DND-41 (cell line): ENCODE measurements around the gene TSHZ2.

ENCODE experiments used
- ATAC-seq: fragments of 200-7000 bp; cut with Tn5 transposase; 3 replicates; pipeline ENCODE4 v1.9.1; 2021; ENCODE audit warnings: low read depth; ENCODE audit not compliant: insufficient read depth
- DNase-seq: peaks from one replicate; pipeline ENCODE4 v3.0.0-alpha.2; 2020
- H2AFZ ChIP-seq: 2 replicates; pipeline ENCODE4 v1.6.0; 2012; ENCODE audit warnings: low read depth, low read length
- H3K27ac ChIP-seq: 2 replicates; pipeline ENCODE4 v1.5.1; 2012; ENCODE audit warnings: low read length, inconsistent platforms
- H3K27me3 ChIP-seq: fragments of 200-600 bp; sonication (generic); 2 replicates; pipeline ENCODE4 v1.6.0; 2012; ENCODE audit warnings: low read length, mild to moderate bottlenecking, inconsistent platforms; ENCODE audit not compliant: insufficient read depth, poor library complexity
- H3K36me3 ChIP-seq: 2 replicates; pipeline ENCODE4 v1.5.1; 2012; ENCODE audit warnings: low read length, inconsistent platforms; ENCODE audit not compliant: insufficient read depth
- H3K4me1 ChIP-seq: 2 replicates; pipeline ENCODE4 v1.5.1; 2012; ENCODE audit warnings: mild to moderate bottlenecking, low read length; ENCODE audit not compliant: insufficient read depth
- H3K4me2 ChIP-seq: 2 replicates; pipeline ENCODE4 v1.6.0; 2012; ENCODE audit warnings: mild to moderate bottlenecking, moderate library complexity, low read length, inconsistent platforms; ENCODE audit not compliant: insufficient read depth
- H3K4me3 ChIP-seq, 2 experiments: fragments of 200-600 bp in 1 of 2; shearing (Covaris generic) in 1 of 2; 2 replicates each; pipeline ENCODE4 v1.5.1; 2012 to 2016; ENCODE audit warnings: inconsistent platforms in 2 of 2, low read length in 2 of 2, mild to moderate bottlenecking in 2 of 2, low read depth in 1 of 2, moderate library complexity in 1 of 2
- H3K79me2 ChIP-seq: 2 replicates; pipeline ENCODE4 v1.6.0; 2012; ENCODE audit warnings: low read length, inconsistent platforms; ENCODE audit not compliant: insufficient read depth
- H3K9ac ChIP-seq: 2 replicates; pipeline ENCODE4 v1.6.0; 2012; ENCODE audit warnings: low read depth, mild to moderate bottlenecking, inconsistent platforms, low read length, moderate library complexity
- H3K9me3 ChIP-seq: 2 replicates; pipeline ENCODE4 v1.5.1; 2012; ENCODE audit warnings: low read length, moderate library complexity, mild to moderate bottlenecking, inconsistent platforms; ENCODE audit not compliant: insufficient read depth, severe bottlenecking
- H4K20me1 ChIP-seq: 2 replicates; pipeline ENCODE4 v1.6.0; 2012; ENCODE audit warnings: low read length; ENCODE audit not compliant: insufficient read depth
- CTCF ChIP-seq: IDR thresholded peaks from 2 replicates; pipeline ENCODE4 v1.5.1; 2012; ENCODE audit warnings: borderline replicate concordance, low read length, moderate library complexity, mild to moderate bottlenecking; ENCODE audit not compliant: poor library complexity, severe bottlenecking; ENCODE audit errors: extremely low read depth
- EZH2 ChIP-seq: IDR thresholded peaks from 3 replicates; pipeline ENCODE4 v1.6.1; 2012; ENCODE audit warnings: borderline replicate concordance, low read depth, mild to moderate bottlenecking, moderate library complexity, low read length, inconsistent platforms; ENCODE audit not compliant: severe bottlenecking

TSHZ2 gene

GRCh38 chr20:53423587-53424146, 451.5 kb downstream of the TSHZ2 start:
- Histone ChIP-seq H3K27ac (no peak overlapping the region), H2AFZ (no peak overlapping the region), H3K9ac (no peak overlapping the region), H3K4me1 (no peaks in the 10 kb centered on the region), H3K79me2 (no peaks in the 10 kb centered on the region), H3K9me3 (no peaks in the 10 kb centered on the region), H3K36me3 (no peaks in the 10 kb centered on the region), H3K4me3 (no peak overlapping the region), H3K4me2 (no peak overlapping the region), H3K27me3 (peaks cover 5% of the 10 kb centered on the region), H4K20me1 (no peaks in the 10 kb centered on the region)
- ATAC-seq (no peak), DNase-seq (no peak)
- TF ChIP-seq CTCF (no peak), EZH2 (no peak)

GRCh38 chr20:53425481-53425880, 453.3 kb downstream of the TSHZ2 start:
- Histone ChIP-seq H3K27me3 (peaks cover 14% of the 10 kb centered on the region), H3K27ac (no peak overlapping the region), H3K4me1 (no peaks in the 10 kb centered on the region), H3K9ac (no peak overlapping the region), H3K79me2 (no peaks in the 10 kb centered on the region), H2AFZ (no peak overlapping the region), H4K20me1 (no peaks in the 10 kb centered on the region), H3K4me3 (no peak overlapping the region), H3K9me3 (no peaks in the 10 kb centered on the region), H3K4me2 (no peak overlapping the region), H3K36me3 (no peaks in the 10 kb centered on the region)
- DNase-seq (no peak), ATAC-seq (no peak)
- TF ChIP-seq EZH2 (no peak), CTCF (no peak)

- H3K4me3 ChIP-seq, result no peak overlapping the region
- no peaks in the 10 kb centered on the region for H3K36me3 ChIP-seq
- no peak overlapping the region for H3K4me2 ChIP-seq
- DNase-seq (no peak), ATAC-seq (no peak)
- no peak overlapping the region for H3K27ac ChIP-seq
- no peaks in the 10 kb centered on the region for H4K20me1 ChIP-seq
- H3K27me3 ChIP-seq, result peaks cover 14% of the 10 kb centered on the region
- H2AFZ ChIP-seq, result no peak overlapping the region
- H3K9me3 ChIP-seq, result no peaks in the 10 kb centered on the region
- no peak overlapping the region for H3K9ac ChIP-seq
- TF ChIP-seq CTCF (no peak), EZH2 (no peak)
- H3K79me2 ChIP-seq, result no peaks in the 10 kb centered on the region
- no peaks in the 10 kb centered on the region for H3K4me1 ChIP-seq
Observed at GRCh38 chr20:53425941-53426340, 453.8 kb downstream of the TSHZ2 start.

- no peak for DNase-seq
- ATAC-seq, result no peak
- H3K4me2 ChIP-seq, result no peak overlapping the region
- H3K9me3 ChIP-seq, result no peaks in the 10 kb centered on the region
- H3K27me3 ChIP-seq, result peaks cover 17% of the 10 kb centered on the region
- no peak overlapping the region for H2AFZ ChIP-seq
- no peaks in the 10 kb centered on the region for H3K79me2 ChIP-seq
- H3K27ac ChIP-seq, result no peak overlapping the region
- H4K20me1 ChIP-seq, result no peaks in the 10 kb centered on the region
- no peak overlapping the region for H3K4me3 ChIP-seq
- H3K9ac ChIP-seq, result no peak overlapping the region
- TF ChIP-seq CTCF (no peak), EZH2 (no peak)
- no peaks in the 10 kb centered on the region for H3K36me3 ChIP-seq
- no peaks in the 10 kb centered on the region for H3K4me1 ChIP-seq
Observed at GRCh38 chr20:53426766-53427312, 454.7 kb downstream of the TSHZ2 start.
